BJ (cell line): ENCODE data around the gene DCUN1D4. TPM values are rescaled to one million over a fixed set of nuclear protein-coding genes. Genes with fewer than 3 reads are reported as not detected.

Experiments
- CTCF ChIA-PET: fragments of 350-600 bp; formaldehyde crosslinking; extraction: SDS; loops from one replicate; lab custom pipeline; 2021; ENCODE audit warnings: antibody characterized with exemption, inconsistent platforms; lab: Yijun Ruan, JAX
- POLR2A ChIA-PET: fragments of 300-600 bp; sonication (Branson Sonifier 250); formaldehyde crosslinking; extraction: SDS; loops from one replicate; lab custom pipeline; 2021; ENCODE audit warnings: antibody characterized with exemption; lab: Charles Lee
- DNase-seq: peaks from one replicate; pipeline ENCODE4 v3.0.0-alpha.2; 2011; ENCODE audit warnings: low read depth
- H3K27me3 ChIP-seq: 2 replicates; pipeline ENCODE4 v1.6.0; 2011; ENCODE audit warnings: low read length; ENCODE audit not compliant: control insufficient read depth, insufficient read depth
- H3K36me3 ChIP-seq: 2 replicates; pipeline ENCODE4 v1.5.1; 2011; ENCODE audit warnings: low read length; ENCODE audit not compliant: control insufficient read depth, insufficient read depth
- H3K4me3 ChIP-seq: 2 replicates; pipeline ENCODE4 v1.5.1; 2011; ENCODE audit warnings: low read depth, mild to moderate bottlenecking, control low read depth, low read length
- CTCF ChIP-seq: IDR thresholded peaks from 2 replicates; pipeline ENCODE4 v1.5.1; 2011; ENCODE audit warnings: low read depth, mild to moderate bottlenecking, control low read depth, inconsistent platforms, low read length, moderate library complexity; ENCODE audit not compliant: insufficient read depth
- polyA plus RNA-seq: library from polyadenylated mRNA; depleted of rRNA; stranded (reverse); fragments of >200 nt; gene quantifications from 2 replicates; pipeline ENCODE4 v1.2.3, GENCODE V29; 2011

The DCUN1D4 gene
- polyA plus RNA-seq, 1 experiment: 50.7 TPM

- no peak overlapping the region for H3K4me3 ChIP-seq
- POLR2A ChIA-PET: no interaction called here
- TF ChIP-seq CTCF: no peak
- CTCF ChIA-PET: no interaction called here
- peaks cover 3% of the 10 kb centered on the region for H3K36me3 ChIP-seq
- no peak for DNase-seq
- no peaks in the 10 kb centered on the region for H3K27me3 ChIP-seq
These were observed 35.5 kb downstream of the DCUN1D4 start for GRCh38 chr4:51878431-51878830.

GRCh38 chr4:51880016-51880915, 37.3 kb downstream of the DCUN1D4 start:
- no peak for DNase-seq
- ChIA-PET POLR2A (no interaction called here), CTCF (interaction anchor here (1.4 to 1.6 kb wide), 3 partner anchors 10 to 16 kb away, joined by 3 to 7 read pairs (median 4); no protein-coding TSS in a partner anchor)
- H3K4me3 ChIP-seq: no peak overlapping the region
- TF ChIP-seq CTCF: no peak
- peaks cover 3% of the 10 kb centered on the region for H3K36me3 ChIP-seq
- no peaks in the 10 kb centered on the region for H3K27me3 ChIP-seq

- H3K27me3 ChIP-seq: no peaks in the 10 kb centered on the region
- ChIA-PET POLR2A (no interaction called here), CTCF (interaction anchor here (0.8 to 3.9 kb wide), 4 partner anchors 12 to 144 kb away, joined by 3 to 20 read pairs (median 6); no protein-coding TSS in a partner anchor)
- H3K36me3 ChIP-seq: peaks cover 6% of the 10 kb centered on the region
- no peak for TF ChIP-seq CTCF
- H3K4me3 ChIP-seq: no peak overlapping the region
- DNase-seq: no peak
These were observed 41.1 kb downstream of the DCUN1D4 start for GRCh38 chr4:51884055-51884454.

GRCh38 chr4:51884606-51885005, 41.7 kb downstream of the DCUN1D4 start:
- POLR2A ChIA-PET: no interaction called here
- Histone ChIP-seq H3K27me3 (no peaks in the 10 kb centered on the region), H3K36me3 (peaks cover 6% of the 10 kb centered on the region), H3K4me3 (no peak overlapping the region)
- no peak for DNase-seq
- CTCF ChIA-PET: interaction anchor here (0.8 to 3.9 kb wide), 4 partner anchors 12 to 144 kb away, joined by 3 to 20 read pairs (median 6); no protein-coding TSS in a partner anchor
- TF ChIP-seq CTCF: no peak

GRCh38 chr4:51885363-51885762, 42.4 kb downstream of the DCUN1D4 start:
- H3K27me3 ChIP-seq: no peaks in the 10 kb centered on the region
- no peak for DNase-seq
- H3K36me3 ChIP-seq: peaks cover 8% of the 10 kb centered on the region
- ChIA-PET CTCF (interaction anchor here (1.2 to 3.9 kb wide), 3 partner anchors 11 to 31 kb away, joined by 3 to 20 read pairs (median 7); no protein-coding TSS in a partner anchor), POLR2A (no interaction called here)
- H3K4me3 ChIP-seq: no peak overlapping the region
- peak; percentile 47 for TF ChIP-seq CTCF
